Suprapubic skin (tissue), 4 donors: Measurements from ENCODE around the gene LTO1. TPM values are rescaled to one million over a fixed set of nuclear protein-coding genes. Genes with fewer than 3 reads are reported as not detected.

ENCODE experiments used
- DNase-seq, 2 donors: peaks; one replicate each; pipeline ENCODE4 v3.0.0-alpha.2; 2019; ENCODE audit warnings: low spot score in 2 of 2
- H3K27ac ChIP-seq: fragments of 200-600 bp; sonication (generic); one replicate; pipeline ENCODE4 v1.5.1; 2019
- H3K27me3 ChIP-seq: fragments of 200-600 bp; sonication (generic); one replicate; pipeline ENCODE4 v1.5.1; 2019
- H3K36me3 ChIP-seq: fragments of 200-600 bp; sonication (generic); one replicate; pipeline ENCODE4 v1.5.1; 2019
- H3K4me1 ChIP-seq: fragments of 200-600 bp; sonication (generic); one replicate; pipeline ENCODE4 v1.5.1; 2019
- H3K4me3 ChIP-seq: fragments of 200-600 bp; sonication (generic); one replicate; pipeline ENCODE4 v1.5.1; 2019; ENCODE audit warnings: mild to moderate bottlenecking
- H3K9me3 ChIP-seq: fragments of 200-600 bp; sonication (generic); one replicate; pipeline ENCODE4 v1.5.1; 2019
- EP300 ChIP-seq: sonication (generic); formaldehyde crosslinking; IDR thresholded peaks from one replicate; pipeline ENCODE4 v1.6.1; 2017; ENCODE audit warnings: antibody characterized with exemption
- POLR2A ChIP-seq, 2 donors: fragments of 450-650 bp; IDR thresholded peaks; one replicate each; pipeline ENCODE4 v1.6.1; 2017; ENCODE audit warnings: antibody characterized with exemption in 2 of 2, mild to moderate bottlenecking in 2 of 2, moderate library complexity in 2 of 2
- POLR2AphosphoS5 ChIP-seq, 3 donors: sonication (generic); formaldehyde crosslinking; IDR thresholded peaks; one replicate each; pipeline ENCODE4 v1.6.1; 2017; ENCODE audit warnings: antibody characterized with exemption in 3 of 3
- WGBS: methylation state at CpG from one replicate; pipeline ENCODE4 v1.1.5; 2018; 5-methylcytosine and 5-hydroxymethylcytosine counted together
- total RNA-seq, 4 donors: library from RNA; depleted of rRNA; stranded (reverse); fragments of >200 nt; gene quantifications; one replicate each; pipeline ENCODE4 v1.1.0, GENCODE V29; 2016
- TF ChIP-seq, protein P1 (sequence below), 2 donors: fragments of 200-600 bp in 1 of 2; fragments of 450-650 bp in 1 of 2; sonication (generic) in 1 of 2; IDR thresholded peaks; one replicate each; pipeline ENCODE4 v1.5.1; 2016 to 2019; ENCODE audit warnings: antibody characterized with exemption in 2 of 2, mild to moderate bottlenecking in 1 of 2, moderate library complexity in 1 of 2

The LTO1 gene
- total RNA-seq, 4 donors from 2014 or later, result 20.6 to 41.4 (median 22.7) TPM

DNA sequence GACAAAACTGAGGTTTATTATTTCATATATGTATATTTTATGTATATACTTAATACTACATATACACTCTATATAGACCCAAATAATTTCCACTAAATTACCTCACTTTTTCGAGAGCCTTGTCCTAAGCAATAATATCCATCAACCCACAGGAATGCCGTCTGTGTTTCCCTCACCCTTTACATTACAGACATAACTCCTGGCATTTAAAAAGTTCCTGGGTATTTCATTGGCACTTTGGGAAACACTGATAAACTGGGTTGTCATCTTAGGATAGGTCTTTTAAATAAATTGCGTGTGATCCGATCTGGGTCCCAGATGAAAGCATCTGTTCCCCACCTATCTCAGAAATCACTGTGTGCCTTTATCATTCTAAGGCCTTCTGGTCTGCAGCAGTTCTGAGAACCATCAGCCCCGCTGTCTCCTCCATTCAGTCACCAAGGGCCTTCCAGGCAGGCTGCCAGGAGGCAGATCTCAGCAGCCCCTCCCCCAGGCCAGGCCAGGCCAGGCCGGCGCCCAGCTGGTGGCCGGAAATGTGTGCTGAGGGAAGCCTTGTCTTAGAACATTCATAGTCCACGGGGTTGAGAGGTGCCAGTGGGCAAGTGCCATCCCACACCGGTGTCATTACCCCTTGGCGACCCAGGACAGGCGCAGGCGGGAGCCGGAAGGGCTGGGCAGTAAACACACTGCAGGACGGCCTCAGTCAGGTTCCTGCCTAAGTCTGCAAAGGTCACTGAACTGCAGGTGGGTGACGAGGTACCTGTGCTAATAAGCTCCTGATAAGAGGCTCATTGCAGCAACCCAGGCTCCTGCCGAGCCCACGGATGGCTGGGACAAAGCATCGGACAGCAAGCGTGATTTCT, 25.4 kb upstream of the LTO1 start:
- no peak overlapping the region for H3K27ac ChIP-seq
- H3K27me3 ChIP-seq, result peaks cover 75% of the 10 kb centered on the region
- 68% methylated on average over 15 of the region's 20 CpGs for WGBS
- no peaks in the 10 kb centered on the region for H3K36me3 ChIP-seq
- no peak for DNase-seq
- no peak overlapping the region for H3K4me3 ChIP-seq
- no peaks in the 10 kb centered on the region for H3K9me3 ChIP-seq
- H3K4me1 ChIP-seq, result peaks cover 33% of the 10 kb centered on the region
- TF ChIP-seq POLR2AphosphoS5 (IDR thresholded peaks at IDR 0.05) (no peak), EP300 (no peak), POLR2A (IDR thresholded peaks at IDR 0.05) (no peak)
- TF ChIP-seq, protein P1, sequence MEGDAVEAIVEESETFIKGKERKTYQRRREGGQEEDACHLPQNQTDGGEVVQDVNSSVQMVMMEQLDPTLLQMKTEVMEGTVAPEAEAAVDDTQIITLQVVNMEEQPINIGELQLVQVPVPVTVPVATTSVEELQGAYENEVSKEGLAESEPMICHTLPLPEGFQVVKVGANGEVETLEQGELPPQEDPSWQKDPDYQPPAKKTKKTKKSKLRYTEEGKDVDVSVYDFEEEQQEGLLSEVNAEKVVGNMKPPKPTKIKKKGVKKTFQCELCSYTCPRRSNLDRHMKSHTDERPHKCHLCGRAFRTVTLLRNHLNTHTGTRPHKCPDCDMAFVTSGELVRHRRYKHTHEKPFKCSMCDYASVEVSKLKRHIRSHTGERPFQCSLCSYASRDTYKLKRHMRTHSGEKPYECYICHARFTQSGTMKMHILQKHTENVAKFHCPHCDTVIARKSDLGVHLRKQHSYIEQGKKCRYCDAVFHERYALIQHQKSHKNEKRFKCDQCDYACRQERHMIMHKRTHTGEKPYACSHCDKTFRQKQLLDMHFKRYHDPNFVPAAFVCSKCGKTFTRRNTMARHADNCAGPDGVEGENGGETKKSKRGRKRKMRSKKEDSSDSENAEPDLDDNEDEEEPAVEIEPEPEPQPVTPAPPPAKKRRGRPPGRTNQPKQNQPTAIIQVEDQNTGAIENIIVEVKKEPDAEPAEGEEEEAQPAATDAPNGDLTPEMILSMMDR (IDR thresholded peaks at IDR 0.05), result no peak

- H3K27ac ChIP-seq, result no peak overlapping the region
- WGBS, result 89% methylated on average over 9 of the region's 13 CpGs
- no peaks in the 10 kb centered on the region for H3K36me3 ChIP-seq
- TF ChIP-seq POLR2AphosphoS5 (IDR thresholded peaks at IDR 0.05) (no peak), POLR2A (IDR thresholded peaks at IDR 0.05) (no peak), EP300 (no peak)
- TF ChIP-seq, protein P1 (IDR thresholded peaks at IDR 0.05), result no peak
- no peak for DNase-seq
- peaks cover 73% of the 10 kb centered on the region for H3K27me3 ChIP-seq
- no peak overlapping the region for H3K4me3 ChIP-seq
- no peaks in the 10 kb centered on the region for H3K9me3 ChIP-seq
- peaks cover 23% of the 10 kb centered on the region for H3K4me1 ChIP-seq
These were observed 24.1 kb upstream of the LTO1 start for GRCh38 chr11:69699213-69699612.

DNA sequence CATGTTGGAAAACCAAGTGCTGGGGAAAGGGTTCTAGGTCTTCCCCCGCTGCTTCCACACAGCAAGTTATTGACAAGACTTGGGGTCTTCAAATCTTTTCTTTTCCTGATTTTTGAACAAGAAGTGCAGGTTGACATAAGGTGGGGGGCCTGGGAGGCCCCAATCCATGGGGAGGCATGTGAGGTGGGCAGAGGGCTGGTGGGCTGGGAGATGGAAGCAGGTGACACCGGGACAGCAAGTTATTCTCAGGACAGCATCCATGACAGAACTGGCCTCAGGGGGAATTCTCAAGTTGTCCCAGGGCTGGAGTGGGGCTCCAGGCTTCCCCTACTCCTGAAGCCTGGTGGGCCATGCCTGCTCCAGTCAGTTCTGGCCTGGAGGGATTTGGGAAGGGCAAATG, 23.2 kb upstream of the LTO1 start:
- Histone ChIP-seq H3K4me3 (no peak overlapping the region), H3K27ac (no peak overlapping the region), H3K4me1 (peaks cover 14% of the 10 kb centered on the region), H3K36me3 (no peaks in the 10 kb centered on the region), H3K27me3 (peaks cover 71% of the 10 kb centered on the region), H3K9me3 (no peaks in the 10 kb centered on the region)
- no peak for DNase-seq
- no peak for TF ChIP-seq EP300
- TF ChIP-seq, protein P1 (IDR thresholded peaks at IDR 0.05), result no peak
- TF ChIP-seq POLR2A (IDR thresholded peaks at IDR 0.05), result no peak
- TF ChIP-seq POLR2AphosphoS5 (IDR thresholded peaks at IDR 0.05), result no peak
- WGBS, result 81% methylated on average over 2 of the region's 2 CpGs

- no peaks in the 10 kb centered on the region for H3K36me3 ChIP-seq
- no peak for DNase-seq
- H3K4me1 ChIP-seq, result peaks cover 9% of the 10 kb centered on the region
- no peak overlapping the region for H3K4me3 ChIP-seq
- H3K9me3 ChIP-seq, result no peaks in the 10 kb centered on the region
- TF ChIP-seq, protein P1 (IDR thresholded peaks at IDR 0.05), result no peak
- no peak overlapping the region for H3K27ac ChIP-seq
- H3K27me3 ChIP-seq, result peaks cover 69% of the 10 kb centered on the region
- WGBS, result 84% methylated on average over 10 of the region's 10 CpGs
These were observed 22.7 kb upstream of the LTO1 start for GRCh38 chr11:69697861-69698260.

DNA sequence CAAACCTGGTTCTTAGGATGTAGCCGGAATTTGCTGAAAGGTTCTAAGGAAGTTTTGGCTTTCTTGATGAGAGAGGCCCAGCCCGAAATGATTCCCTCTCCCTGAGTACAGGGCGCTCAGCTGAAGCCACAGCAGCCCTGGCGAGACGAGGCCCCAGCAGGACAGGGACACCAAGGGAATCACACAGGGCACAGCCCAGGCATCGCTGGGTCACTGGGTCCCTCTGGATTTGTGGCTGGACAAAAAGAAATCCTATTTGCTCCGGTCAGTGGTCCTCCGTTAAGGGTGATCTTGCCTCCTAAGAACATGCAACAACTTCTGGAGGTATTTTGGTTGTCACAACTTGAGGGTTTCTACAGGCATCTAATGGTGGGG, 22.3 kb upstream of the LTO1 start:
- no peak overlapping the region for H3K4me3 ChIP-seq
- H3K4me1 ChIP-seq, result peaks cover 5% of the 10 kb centered on the region
- H3K9me3 ChIP-seq, result no peaks in the 10 kb centered on the region
- H3K36me3 ChIP-seq, result no peaks in the 10 kb centered on the region
- TF ChIP-seq, protein P1 (IDR thresholded peaks at IDR 0.05), result no peak
- TF ChIP-seq POLR2A (IDR thresholded peaks at IDR 0.05) (no peak), EP300 (no peak), POLR2AphosphoS5 (IDR thresholded peaks at IDR 0.05) (no peak)
- peaks cover 67% of the 10 kb centered on the region for H3K27me3 ChIP-seq
- H3K27ac ChIP-seq, result no peak overlapping the region
- DNase-seq, result no peak
- 92% methylated on average over 8 of the region's 8 CpGs for WGBS
